Measurements from ENCODE around the gene INMT.
A peak's percentile ranks its signal among the peaks of the same experiment; 100 is the strongest.

Gene INMT

GRCh38 chr7:30754315-30754877 is 2.5 kb downstream of the INMT start:
- no peak for DNase-seq

- DNase-seq: no peak
These were observed 3.6 kb downstream of the INMT start for GRCh38 chr7:30755384-30756154.

GRCh38 chr7:30757342-30757692 is 5.4 kb downstream of the INMT start:
- DNase-seq: no peak

- no peak for DNase-seq
These were observed 8.7 kb downstream of the INMT start for GRCh38 chr7:30760514-30761213.

GRCh38 chr7:30761214-30762156 is 9.6 kb downstream of the INMT start:
- DNase-seq: no peak

- no peak for DNase-seq
These were observed 12.4 kb downstream of the INMT start for GRCh38 chr7:30764030-30764975.

- no peak for DNase-seq
These were observed 13.5 kb downstream of the INMT start for GRCh38 chr7:30765408-30765807.

- no peak for DNase-seq
These were observed 18.9 kb downstream of the INMT start for GRCh38 chr7:30770845-30771173.

GRCh38 chr7:30771174-30771879 is 19.4 kb downstream of the INMT start, which contains the start of gene MINDY4:
TSS of gene MINDY4 (plus strand) at chr7:30771417. CDS start at chr7:30771494, 77 bp downstream.
- peak; percentile 81 for DNase-seq

- peak; percentile 25 for DNase-seq
These were observed 20.0 kb downstream of the INMT start for GRCh38 chr7:30771880-30772425.

- no peak for DNase-seq
These were observed 21.0 kb downstream of the INMT start for GRCh38 chr7:30772984-30773383.

GRCh38 chr7:30775992-30776391 is 24.1 kb downstream of the INMT start:
- no peak for DNase-seq

GRCh38 chr7:30776971-30777370 is 25.0 kb downstream of the INMT start:
- DNase-seq: no peak

GRCh38 chr7:30778255-30779025 is 26.5 kb downstream of the INMT start:
- no peak for DNase-seq

GRCh38 chr7:30779574-30779973 is 27.6 kb downstream of the INMT start:
- DNase-seq: no peak

- DNase-seq: no peak
These were observed 29.0 kb downstream of the INMT start for GRCh38 chr7:30780941-30781340.

GRCh38 chr7:30782690-30783089 is 30.8 kb downstream of the INMT start:
- DNase-seq: no peak

- DNase-seq: no peak
These were observed 33.9 kb downstream of the INMT start for GRCh38 chr7:30785786-30786185.

GRCh38 chr7:30787486-30787885 is 35.6 kb downstream of the INMT start:
- DNase-seq: no peak

All from NCI-H82 (cell line).